SU-DHL-6 (cell line): ENCODE measurements around the gene KCNK2.

Experiments used
- H2AFZ ChIP-seq: fragments of 200-600 bp; sonication (generic); 2 replicates; pipeline ENCODE4 v1.6.1; 2014; ENCODE audit warnings: low read depth, mild to moderate bottlenecking, moderate library complexity, mixed read lengths, antibody characterized with exemption, low read length; ENCODE audit not compliant: severe bottlenecking
- H3F3A ChIP-seq: fragments of 200-600 bp; shearing (Covaris generic); 2 replicates; pipeline ENCODE4 v1.6.0; 2016; ENCODE audit warnings: antibody characterized with exemption, mild to moderate bottlenecking; ENCODE audit not compliant: insufficient read depth
- H3K27ac ChIP-seq: fragments of 200-600 bp; sonication (generic); 2 replicates; pipeline ENCODE4 v1.5.1; 2016; ENCODE audit warnings: low read depth, mild to moderate bottlenecking, low read length, moderate library complexity, mixed read lengths
- H3K27me3 ChIP-seq: fragments of 200-600 bp; sonication (generic), shearing (Covaris generic); 2 replicates; pipeline ENCODE4 v1.6.0; 2014; ENCODE audit warnings: mild to moderate bottlenecking, low read length
- H3K36me3 ChIP-seq: fragments of 200-600 bp; sonication (generic); 2 replicates; pipeline ENCODE4 v1.6.1; 2014; ENCODE audit warnings: mild to moderate bottlenecking, low read length, mixed read lengths
- H3K4me2 ChIP-seq: fragments of 300-600, 200-600 bp; shearing (Covaris generic), sonication (generic); 2 replicates; pipeline ENCODE4 v1.6.0; 2014; ENCODE audit warnings: low read length, low read depth, mild to moderate bottlenecking; ENCODE audit not compliant: poor library complexity, severe bottlenecking
- H3K4me3 ChIP-seq: fragments of 200-600 bp; sonication (generic); 2 replicates; pipeline ENCODE4 v1.5.1; 2014; ENCODE audit warnings: antibody characterized with exemption, low read length, mild to moderate bottlenecking, mixed read lengths; ENCODE audit not compliant: insufficient read depth, poor library complexity, severe bottlenecking
- H3K79me2 ChIP-seq: fragments of 200-600 bp; sonication (generic); 2 replicates; pipeline ENCODE4 v1.6.1; 2014; ENCODE audit warnings: mild to moderate bottlenecking, low read length, moderate library complexity; ENCODE audit not compliant: insufficient read depth
- H3K9ac ChIP-seq: fragments of 200-600 bp; sonication (generic); 2 replicates; pipeline ENCODE4 v1.7.0; 2014; ENCODE audit warnings: mild to moderate bottlenecking, low read length
- H3K9me2 ChIP-seq: fragments of 200-600 bp; sonication (generic); replicated peaks from 2 replicates; pipeline ENCODE4 v1.6.1; 2014; ENCODE audit warnings: low read length; ENCODE audit not compliant: insufficient read depth
- H3K9me3 ChIP-seq: fragments of 200-600 bp; sonication (generic); 2 replicates; pipeline ENCODE4 v1.6.1; 2014; ENCODE audit warnings: low read length, mixed read lengths; ENCODE audit not compliant: insufficient read depth
- H4K20me1 ChIP-seq: fragments of 200-600 bp; sonication (generic); 2 replicates; pipeline ENCODE4 v1.6.1; 2014; ENCODE audit warnings: low read depth, mild to moderate bottlenecking, antibody characterized with exemption, low read length, moderate library complexity, mixed read lengths
- EZH2phosphoT487 ChIP-seq: fragments of 200-600 bp; sonication (generic), shearing (Covaris generic); conservative IDR thresholded peaks from 2 replicates; pipeline ENCODE4 v1.6.1; 2018; ENCODE audit warnings: mild to moderate bottlenecking, antibody characterized with exemption, low read length, moderate library complexity, mixed read lengths
- TF ChIP-seq, protein P1 (sequence below): fragments of 200-600 bp; sonication (generic); IDR thresholded peaks from one replicate; pipeline ENCODE4 v1.5.1; 2017; ENCODE audit warnings: antibody characterized with exemption, mild to moderate bottlenecking, low read length, moderate library complexity; ENCODE audit not compliant: insufficient read depth, poor library complexity, severe bottlenecking

Gene KCNK2

DNA sequence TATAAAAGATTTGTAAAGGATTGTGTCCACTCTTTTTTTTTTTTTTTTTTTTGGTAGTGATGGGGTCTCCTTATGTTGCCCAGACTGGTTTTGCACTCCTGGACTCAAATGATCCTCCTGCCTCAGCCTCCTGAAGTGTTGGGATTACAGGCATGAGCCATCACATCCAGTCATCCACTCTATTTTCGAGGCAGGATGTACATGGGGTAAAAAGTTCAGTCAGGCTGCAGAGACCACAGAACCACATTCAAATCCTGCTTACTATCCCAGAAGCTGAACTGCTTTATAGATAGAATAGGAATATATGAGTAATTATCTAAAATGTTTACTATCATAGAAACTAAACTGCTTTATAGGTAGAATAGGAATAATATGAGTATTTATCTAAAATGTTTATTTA, 26.0 kb upstream of the KCNK2 start:
- no peak overlapping the region for H3K4me2 ChIP-seq
- TF ChIP-seq EZH2phosphoT487, result no peak
- TF ChIP-seq, protein P1, sequence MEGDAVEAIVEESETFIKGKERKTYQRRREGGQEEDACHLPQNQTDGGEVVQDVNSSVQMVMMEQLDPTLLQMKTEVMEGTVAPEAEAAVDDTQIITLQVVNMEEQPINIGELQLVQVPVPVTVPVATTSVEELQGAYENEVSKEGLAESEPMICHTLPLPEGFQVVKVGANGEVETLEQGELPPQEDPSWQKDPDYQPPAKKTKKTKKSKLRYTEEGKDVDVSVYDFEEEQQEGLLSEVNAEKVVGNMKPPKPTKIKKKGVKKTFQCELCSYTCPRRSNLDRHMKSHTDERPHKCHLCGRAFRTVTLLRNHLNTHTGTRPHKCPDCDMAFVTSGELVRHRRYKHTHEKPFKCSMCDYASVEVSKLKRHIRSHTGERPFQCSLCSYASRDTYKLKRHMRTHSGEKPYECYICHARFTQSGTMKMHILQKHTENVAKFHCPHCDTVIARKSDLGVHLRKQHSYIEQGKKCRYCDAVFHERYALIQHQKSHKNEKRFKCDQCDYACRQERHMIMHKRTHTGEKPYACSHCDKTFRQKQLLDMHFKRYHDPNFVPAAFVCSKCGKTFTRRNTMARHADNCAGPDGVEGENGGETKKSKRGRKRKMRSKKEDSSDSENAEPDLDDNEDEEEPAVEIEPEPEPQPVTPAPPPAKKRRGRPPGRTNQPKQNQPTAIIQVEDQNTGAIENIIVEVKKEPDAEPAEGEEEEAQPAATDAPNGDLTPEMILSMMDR, result no peak
- H3K9me2 ChIP-seq, result no peaks in the 10 kb centered on the region
- H3K4me3 ChIP-seq, result no peak overlapping the region
- no peaks in the 10 kb centered on the region for H3K27me3 ChIP-seq
- H3K9ac ChIP-seq, result no peak overlapping the region
- H3K27ac ChIP-seq, result no peak overlapping the region
- H3K79me2 ChIP-seq, result no peaks in the 10 kb centered on the region
- H2AFZ ChIP-seq, result no peak overlapping the region
- H3F3A ChIP-seq, result no peaks in the 10 kb centered on the region
- no peaks in the 10 kb centered on the region for H4K20me1 ChIP-seq
- H3K36me3 ChIP-seq, result no peaks in the 10 kb centered on the region
- H3K9me3 ChIP-seq, result no peaks in the 10 kb centered on the region

DNA sequence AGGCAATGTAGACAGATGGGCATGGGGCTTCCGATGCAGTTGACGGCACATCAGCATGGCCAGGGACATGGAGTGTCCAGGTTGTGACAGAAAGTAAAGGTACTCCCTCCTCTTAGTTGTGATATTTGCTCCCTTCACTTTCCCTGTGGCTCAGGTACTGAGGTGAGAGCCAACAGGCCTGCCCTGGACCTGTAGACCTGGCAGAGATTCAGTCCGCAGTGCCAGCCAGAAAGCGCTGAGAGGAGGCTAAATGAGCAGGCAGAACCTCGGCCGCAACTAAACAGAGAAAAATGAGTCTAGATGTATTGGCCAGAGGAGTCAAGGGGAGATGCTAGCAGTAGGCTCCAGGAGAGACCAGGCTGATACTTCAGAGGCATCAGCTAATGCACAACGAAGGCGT, 22.6 kb upstream of the KCNK2 start:
- Histone ChIP-seq H3K9me3 (no peaks in the 10 kb centered on the region), H3K4me3 (no peak overlapping the region), H3K79me2 (no peaks in the 10 kb centered on the region), H3K36me3 (no peaks in the 10 kb centered on the region), H4K20me1 (no peaks in the 10 kb centered on the region), H3K9me2 (no peaks in the 10 kb centered on the region), H3K9ac (no peak overlapping the region), H3K4me2 (no peak overlapping the region), H2AFZ (no peak overlapping the region), H3F3A (no peaks in the 10 kb centered on the region), H3K27me3 (no peaks in the 10 kb centered on the region), H3K27ac (no peak overlapping the region)
- no peak for TF ChIP-seq EZH2phosphoT487
- TF ChIP-seq, protein P1, result no peak

DNA sequence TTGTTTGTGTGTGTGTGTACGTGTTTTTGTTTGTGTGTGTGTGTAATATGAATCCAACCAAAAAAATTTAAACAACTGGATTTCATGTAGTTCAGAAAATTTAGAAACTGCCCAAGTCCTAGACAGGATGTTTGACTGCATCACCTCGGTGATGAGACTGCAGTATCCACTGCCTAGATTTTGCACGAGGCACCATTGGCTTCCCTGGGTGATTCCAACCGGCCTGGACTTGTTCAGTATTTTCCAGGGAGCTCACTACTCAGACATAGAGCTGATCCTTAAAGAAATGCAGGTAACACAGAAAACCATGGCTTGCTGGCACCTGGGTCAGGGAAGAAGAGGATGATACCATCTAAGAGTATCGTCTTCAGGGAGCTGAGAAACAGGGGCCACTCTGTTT, 18.2 kb upstream of the KCNK2 start:
- Histone ChIP-seq H3K79me2 (no peaks in the 10 kb centered on the region), H3K9me2 (no peaks in the 10 kb centered on the region), H3K27ac (no peak overlapping the region), H4K20me1 (no peaks in the 10 kb centered on the region), H3K4me3 (no peak overlapping the region), H3K36me3 (no peaks in the 10 kb centered on the region), H3K9me3 (no peaks in the 10 kb centered on the region), H3K27me3 (no peaks in the 10 kb centered on the region), H3F3A (no peaks in the 10 kb centered on the region), H3K9ac (no peak overlapping the region), H3K4me2 (no peak overlapping the region), H2AFZ (no peak overlapping the region)
- TF ChIP-seq, protein P1, result no peak
- TF ChIP-seq EZH2phosphoT487, result no peak
